Epithelial cell of proximal tubule (primary cell): Measurements from ENCODE around the gene VEGFB. TPM values are rescaled to one million over a fixed set of nuclear protein-coding genes. Genes with fewer than 3 reads are reported as not detected.

ENCODE experiments used
- DNase-seq: peaks from one replicate; pipeline ENCODE4 v3.0.0-alpha.2; 2011; ENCODE audit warnings: low read depth
- H3K4me3 ChIP-seq: 2 replicates; pipeline ENCODE4 v1.5.1; 2011; ENCODE audit warnings: low read depth, mild to moderate bottlenecking, low read length
- total RNA-seq: library from RNA; depleted of rRNA; stranded (reverse); fragments of >200 nt; gene quantifications from 2 replicates; pipeline ENCODE4 v1.2.3, GENCODE V29; 2015
- TF ChIP-seq, protein P1 (sequence below): conservative IDR thresholded peaks from 2 replicates; pipeline ENCODE4 v1.5.1; 2012; ENCODE audit warnings: low read depth, mild to moderate bottlenecking, low read length

VEGFB gene
- total RNA-seq, 1 donor from 2014 or later: 15.6 TPM

DNA sequence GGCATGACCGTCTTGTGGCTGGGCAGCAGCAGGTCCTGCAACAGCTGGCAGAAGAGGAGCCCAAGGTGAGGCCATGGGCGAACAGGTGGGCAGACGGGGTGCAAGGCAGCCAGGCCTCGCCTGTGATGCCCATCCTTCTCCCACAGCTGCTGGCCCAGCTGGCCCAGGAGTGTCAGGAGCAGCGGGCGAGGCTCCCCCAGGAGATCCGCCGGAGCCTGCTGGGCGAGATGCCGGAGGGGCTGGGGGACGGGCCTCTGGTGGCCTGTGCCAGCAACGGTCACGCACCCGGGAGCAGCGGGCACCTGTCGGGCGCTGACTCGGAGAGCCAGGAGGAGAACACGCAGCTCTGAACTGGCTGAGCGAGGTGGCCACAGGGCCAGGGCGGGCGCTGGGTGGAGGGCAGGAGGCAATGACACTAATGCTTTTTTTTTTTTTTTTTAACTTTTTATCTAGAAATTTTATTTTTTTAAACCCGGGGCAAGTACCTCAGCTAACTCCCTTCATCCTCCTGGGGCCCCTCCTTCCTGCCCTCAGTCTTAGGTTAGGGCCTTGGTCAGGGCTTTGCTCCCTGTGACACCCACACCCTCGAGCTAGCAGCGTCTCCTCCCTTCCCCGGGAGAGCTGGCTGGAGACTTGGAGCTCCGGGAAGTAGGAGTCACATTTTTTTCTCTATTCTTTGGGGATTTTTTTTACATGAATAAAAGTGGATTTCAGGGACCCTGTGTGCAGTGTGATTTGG lies 33.0 kb downstream of the VEGFB start:
- no peak overlapping the region for H3K4me3 ChIP-seq
- TF ChIP-seq, protein P1, sequence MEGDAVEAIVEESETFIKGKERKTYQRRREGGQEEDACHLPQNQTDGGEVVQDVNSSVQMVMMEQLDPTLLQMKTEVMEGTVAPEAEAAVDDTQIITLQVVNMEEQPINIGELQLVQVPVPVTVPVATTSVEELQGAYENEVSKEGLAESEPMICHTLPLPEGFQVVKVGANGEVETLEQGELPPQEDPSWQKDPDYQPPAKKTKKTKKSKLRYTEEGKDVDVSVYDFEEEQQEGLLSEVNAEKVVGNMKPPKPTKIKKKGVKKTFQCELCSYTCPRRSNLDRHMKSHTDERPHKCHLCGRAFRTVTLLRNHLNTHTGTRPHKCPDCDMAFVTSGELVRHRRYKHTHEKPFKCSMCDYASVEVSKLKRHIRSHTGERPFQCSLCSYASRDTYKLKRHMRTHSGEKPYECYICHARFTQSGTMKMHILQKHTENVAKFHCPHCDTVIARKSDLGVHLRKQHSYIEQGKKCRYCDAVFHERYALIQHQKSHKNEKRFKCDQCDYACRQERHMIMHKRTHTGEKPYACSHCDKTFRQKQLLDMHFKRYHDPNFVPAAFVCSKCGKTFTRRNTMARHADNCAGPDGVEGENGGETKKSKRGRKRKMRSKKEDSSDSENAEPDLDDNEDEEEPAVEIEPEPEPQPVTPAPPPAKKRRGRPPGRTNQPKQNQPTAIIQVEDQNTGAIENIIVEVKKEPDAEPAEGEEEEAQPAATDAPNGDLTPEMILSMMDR: no peak
- no peak for DNase-seq

DNA sequence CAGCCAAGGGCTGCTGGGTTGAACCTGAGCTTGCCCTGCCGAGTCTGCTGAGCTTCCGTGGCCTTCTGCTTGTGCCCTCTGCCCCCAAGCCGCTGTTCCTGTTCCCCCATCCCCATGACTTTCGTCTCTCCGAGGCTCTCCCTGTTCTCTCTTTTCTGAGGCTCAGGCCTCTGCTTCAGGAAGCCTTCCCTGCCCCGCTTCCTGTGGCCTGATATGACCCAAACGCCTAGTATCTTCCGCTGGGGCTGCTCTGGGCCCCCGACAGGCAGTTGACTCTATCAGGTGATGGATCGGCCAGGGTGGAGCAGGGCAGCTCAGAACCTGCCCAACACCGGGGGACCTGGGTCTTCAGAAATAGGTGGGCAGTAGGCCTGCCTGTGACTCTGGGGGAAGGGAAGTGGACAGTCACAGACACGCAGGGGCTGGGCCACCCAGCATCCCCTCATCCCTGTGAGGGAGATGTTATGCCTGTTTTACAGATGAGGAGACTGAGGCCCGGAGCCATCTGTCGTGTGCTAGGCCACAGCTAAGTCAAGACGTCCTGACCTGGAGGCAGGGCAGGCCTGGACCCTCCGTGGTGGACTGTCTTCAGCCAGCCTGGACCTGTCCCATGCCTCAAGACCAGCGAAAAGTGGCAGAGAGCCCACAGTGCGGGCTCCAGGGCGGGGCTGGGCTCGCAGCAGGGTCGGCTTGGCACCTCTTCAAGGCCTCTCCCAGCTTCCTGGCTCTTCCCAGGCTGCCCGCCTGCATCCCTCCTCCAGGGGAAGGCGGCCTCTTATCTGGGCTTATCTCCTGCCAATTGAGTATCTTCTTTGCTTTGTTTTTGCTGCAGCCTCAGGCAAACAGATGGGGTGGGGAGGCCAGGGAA lies 33.9 kb downstream of the VEGFB start:
- TF ChIP-seq, protein P1: no peak
- DNase-seq: no peak
- peak overlapping the region; percentile 80 for H3K4me3 ChIP-seq

DNA sequence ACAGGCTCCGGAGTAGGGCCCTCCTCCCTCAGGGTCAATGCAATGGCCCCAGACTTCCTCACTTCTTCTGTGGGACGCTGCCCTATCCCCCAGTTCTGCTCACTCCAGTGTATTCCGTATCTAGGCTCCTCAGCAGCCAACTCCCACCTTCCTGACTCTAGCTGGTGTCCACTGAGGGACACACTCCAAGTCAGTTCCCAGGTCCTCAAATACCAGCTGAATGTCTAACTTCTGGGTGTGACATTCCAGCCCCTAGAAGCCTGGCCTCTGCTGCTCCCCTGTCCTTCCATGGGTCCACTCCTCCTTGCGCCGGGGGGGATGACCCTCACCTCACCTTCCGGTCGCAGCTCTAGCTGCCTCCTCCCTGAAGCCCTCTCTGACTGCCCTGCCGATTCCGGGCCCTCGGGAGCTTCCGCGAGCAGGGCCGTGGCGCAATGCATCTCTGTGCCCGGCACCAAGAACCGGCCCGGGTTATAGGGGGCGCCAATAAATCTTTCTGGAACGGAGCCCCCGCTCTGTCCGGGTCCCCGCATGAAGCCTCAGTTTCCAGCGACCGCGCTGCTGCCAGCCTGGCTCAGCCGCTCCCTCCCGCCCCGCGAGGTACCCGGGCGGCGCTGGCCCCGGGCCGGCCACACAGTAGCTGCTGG lies 34.6 kb downstream of the VEGFB start:
- H3K4me3 ChIP-seq: peak overlapping the region; percentile 80
- TF ChIP-seq, protein P1: no peak
- no peak for DNase-seq

DNA sequence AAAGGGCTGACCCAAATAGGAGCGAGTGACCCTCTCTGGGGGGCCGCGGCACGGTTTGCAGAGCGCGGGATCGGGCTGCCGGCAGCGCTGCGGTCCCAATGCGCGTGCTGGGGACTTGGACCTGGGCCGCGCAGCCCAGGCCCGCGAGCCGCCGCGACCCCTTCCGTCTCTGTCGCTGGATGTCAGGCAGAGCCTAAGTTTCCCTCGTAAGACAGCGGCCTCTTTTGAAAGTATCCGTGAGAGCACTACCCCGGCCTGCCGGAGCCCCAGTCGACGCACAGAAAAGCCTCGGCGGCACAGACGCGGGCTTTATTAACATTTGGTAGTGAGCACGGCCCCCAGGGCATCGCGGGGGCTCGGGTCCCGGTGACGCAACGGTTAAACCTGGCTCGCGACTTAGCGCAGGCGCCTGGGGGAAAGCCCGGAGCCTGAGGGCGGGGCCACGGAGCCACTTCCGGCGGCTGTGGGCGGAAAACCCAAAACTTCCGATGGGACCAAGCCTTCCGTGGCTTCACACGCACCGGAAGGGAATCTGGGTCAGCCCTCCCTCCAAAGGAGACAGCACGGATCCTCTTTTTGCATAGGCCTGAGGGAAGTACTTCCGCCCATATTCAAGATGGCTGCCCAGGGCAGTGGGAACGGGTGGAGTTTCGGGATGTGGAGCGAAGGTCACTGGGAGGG lies 35.3 kb downstream of the VEGFB start:
- H3K4me3 ChIP-seq: peak overlapping the region; percentile 80
- peak; percentile 98 for DNase-seq
- TF ChIP-seq, protein P1: no peak

DNA sequence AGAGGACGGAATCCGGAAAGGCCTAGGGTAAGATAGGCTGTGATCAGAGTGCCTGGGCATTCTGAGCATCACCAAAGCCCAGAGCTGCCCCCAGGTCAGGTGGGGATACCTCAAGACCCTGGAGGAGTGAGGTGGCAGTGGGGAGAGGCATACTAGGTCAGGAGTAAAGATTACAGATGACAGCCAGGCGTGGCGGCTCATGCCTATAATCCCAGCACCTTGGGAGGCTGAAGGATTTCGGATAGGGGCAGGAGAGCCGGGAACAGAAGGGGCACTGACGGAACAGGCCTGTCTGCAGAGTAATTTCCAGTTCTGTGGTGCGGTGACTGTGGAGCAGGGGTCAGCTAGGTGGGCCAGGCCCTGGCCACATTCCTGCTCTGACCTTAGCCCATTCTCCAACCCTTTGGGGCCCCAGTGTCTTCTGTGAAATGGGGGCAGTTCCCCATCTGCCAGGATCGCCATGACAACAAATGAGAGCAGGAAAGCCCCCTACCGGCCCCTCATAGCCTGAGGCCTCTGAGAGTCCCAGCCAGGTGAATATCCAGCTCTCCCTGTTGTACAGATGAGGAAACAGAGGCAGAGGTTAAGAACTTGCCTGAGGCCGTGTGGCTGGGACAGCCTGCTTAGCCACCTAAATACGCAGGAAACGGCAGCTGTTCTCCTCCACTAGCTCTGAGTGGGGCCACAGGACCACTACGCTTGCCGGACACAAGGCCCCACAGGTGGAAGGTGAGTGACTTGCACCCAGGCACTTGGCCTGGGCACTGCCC lies 40.8 kb downstream of the VEGFB start:
- DNase-seq: no peak
- no peak overlapping the region for H3K4me3 ChIP-seq
- TF ChIP-seq, protein P1: no peak

DNA sequence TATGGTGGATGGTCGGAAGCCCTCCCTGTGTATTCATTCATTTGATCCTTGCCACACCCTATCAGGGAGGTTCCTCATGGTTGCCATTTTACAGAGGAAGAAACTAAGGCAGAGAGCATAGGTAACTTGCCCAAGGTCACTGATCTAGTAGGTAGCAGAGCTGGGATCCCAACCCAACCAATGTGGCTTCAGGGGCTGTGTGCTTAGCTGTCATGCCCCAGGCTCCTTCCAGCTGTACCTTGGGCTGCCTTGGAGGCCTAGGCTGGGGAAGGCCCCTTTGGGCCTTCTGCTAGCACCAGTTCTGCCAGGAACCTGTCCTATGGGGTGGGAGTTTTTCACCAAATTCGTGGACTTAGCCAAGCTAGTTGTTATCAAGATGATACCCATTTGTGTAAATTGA lies 41.5 kb downstream of the VEGFB start:
- DNase-seq: no peak
- TF ChIP-seq, protein P1: no peak
- H3K4me3 ChIP-seq: no peak overlapping the region
